Gastroesophageal sphincter (tissue), 3 donors: ENCODE results near the gene ERVK3-1.

Experiments used
- EP300 ChIP-seq: sonication (generic); formaldehyde crosslinking; IDR thresholded peaks from one replicate; pipeline ENCODE4 v1.6.1; 2017; ENCODE audit warnings: antibody characterized with exemption, mild to moderate bottlenecking
- POLR2A ChIP-seq, 2 donors: fragments of 450-650 bp; IDR thresholded peaks; one replicate each; pipeline ENCODE4 v1.6.1; 2017; ENCODE audit warnings: antibody characterized with exemption in 2 of 2, mild to moderate bottlenecking in 2 of 2, moderate library complexity in 1 of 2
- TF ChIP-seq, protein P1 (sequence below), 4 experiments: fragments of 200-600 bp in 2 of 4; fragments of 450-650 bp in 2 of 4; sonication (generic) in 1 of 4; IDR thresholded peaks; one replicate each; pipeline ENCODE4 v1.5.1; 2017 to 2019; ENCODE audit warnings: antibody characterized with exemption in 4 of 4, mild to moderate bottlenecking in 2 of 4, moderate library complexity in 2 of 4

- TF ChIP-seq, protein P1, sequence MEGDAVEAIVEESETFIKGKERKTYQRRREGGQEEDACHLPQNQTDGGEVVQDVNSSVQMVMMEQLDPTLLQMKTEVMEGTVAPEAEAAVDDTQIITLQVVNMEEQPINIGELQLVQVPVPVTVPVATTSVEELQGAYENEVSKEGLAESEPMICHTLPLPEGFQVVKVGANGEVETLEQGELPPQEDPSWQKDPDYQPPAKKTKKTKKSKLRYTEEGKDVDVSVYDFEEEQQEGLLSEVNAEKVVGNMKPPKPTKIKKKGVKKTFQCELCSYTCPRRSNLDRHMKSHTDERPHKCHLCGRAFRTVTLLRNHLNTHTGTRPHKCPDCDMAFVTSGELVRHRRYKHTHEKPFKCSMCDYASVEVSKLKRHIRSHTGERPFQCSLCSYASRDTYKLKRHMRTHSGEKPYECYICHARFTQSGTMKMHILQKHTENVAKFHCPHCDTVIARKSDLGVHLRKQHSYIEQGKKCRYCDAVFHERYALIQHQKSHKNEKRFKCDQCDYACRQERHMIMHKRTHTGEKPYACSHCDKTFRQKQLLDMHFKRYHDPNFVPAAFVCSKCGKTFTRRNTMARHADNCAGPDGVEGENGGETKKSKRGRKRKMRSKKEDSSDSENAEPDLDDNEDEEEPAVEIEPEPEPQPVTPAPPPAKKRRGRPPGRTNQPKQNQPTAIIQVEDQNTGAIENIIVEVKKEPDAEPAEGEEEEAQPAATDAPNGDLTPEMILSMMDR (IDR thresholded peaks at IDR 0.05), result no peak
- TF ChIP-seq EP300, result no peak
- no peak for TF ChIP-seq POLR2A (IDR thresholded peaks at IDR 0.05)
Measured at GRCh38 chr19:58262922-58263296, 42.3 kb upstream of the ERVK3-1 start.
